GM11168 (cell line): Measurements from ENCODE around the gene KSR1.

Source experiments
- in situ Hi-C: fragments of 300-500 bp; cut with MboI; formaldehyde crosslinking; loops from one replicate; pipeline ENCODE4 v1.12.0; 2022; ENCODE audit warnings: low sequenced_read_pairs; ENCODE audit not compliant: unreplicated experiment

The KSR1 gene

GRCh38 chr17:27506348-27507218, 50.3 kb downstream of the KSR1 start:
- in situ Hi-C loops: no loop called here

- in situ Hi-C loops: no loop called here
Observed at GRCh38 chr17:27511168-27511883, 55.1 kb downstream of the KSR1 start.

- in situ Hi-C loops: no loop called here
Observed at GRCh38 chr17:27512031-27512430, 55.8 kb downstream of the KSR1 start.

- in situ Hi-C loops: no loop called here
Observed at GRCh38 chr17:27512511-27513346, 56.5 kb downstream of the KSR1 start.

- in situ Hi-C loops: no loop called here
Observed at GRCh38 chr17:27513849-27514248, 57.6 kb downstream of the KSR1 start.

GRCh38 chr17:27514595-27515413, 58.6 kb downstream of the KSR1 start:
- in situ Hi-C loops: no loop called here

GRCh38 chr17:27518048-27518447, 61.8 kb downstream of the KSR1 start:
- in situ Hi-C loops: no loop called here

- in situ Hi-C loops: no loop called here
Observed at GRCh38 chr17:27518545-27519521, 62.6 kb downstream of the KSR1 start.

GRCh38 chr17:27519550-27519949, 63.3 kb downstream of the KSR1 start:
- in situ Hi-C loops: no loop called here

- in situ Hi-C loops: no loop called here
Observed at GRCh38 chr17:27520491-27521185, 64.4 kb downstream of the KSR1 start.

GRCh38 chr17:27521281-27522027, 65.2 kb downstream of the KSR1 start:
- in situ Hi-C loops: no loop called here

GRCh38 chr17:27522028-27522635, 65.9 kb downstream of the KSR1 start:
- in situ Hi-C loops: no loop called here

GRCh38 chr17:27523712-27524111, 67.5 kb downstream of the KSR1 start:
- in situ Hi-C loops: no loop called here

- in situ Hi-C loops: no loop called here
Observed at GRCh38 chr17:27524594-27524993, 68.3 kb downstream of the KSR1 start.

GRCh38 chr17:27525316-27525715, 69.1 kb downstream of the KSR1 start:
- in situ Hi-C loops: no loop called here

GRCh38 chr17:27525836-27526603, 69.8 kb downstream of the KSR1 start:
- in situ Hi-C loops: no loop called here
